DND-41 (cell line): ENCODE results near the gene JADE2.

Source experiments
- ATAC-seq: fragments of 200-7000 bp; cut with Tn5 transposase; 3 replicates; pipeline ENCODE4 v1.9.1; 2021; ENCODE audit warnings: low read depth; ENCODE audit not compliant: insufficient read depth
- DNase-seq: peaks from one replicate; pipeline ENCODE4 v3.0.0-alpha.2; 2020
- H2AFZ ChIP-seq: 2 replicates; pipeline ENCODE4 v1.6.0; 2012; ENCODE audit warnings: low read depth, low read length
- H3K27ac ChIP-seq: 2 replicates; pipeline ENCODE4 v1.5.1; 2012; ENCODE audit warnings: low read length, inconsistent platforms
- H3K27me3 ChIP-seq: fragments of 200-600 bp; sonication (generic); 2 replicates; pipeline ENCODE4 v1.6.0; 2012; ENCODE audit warnings: low read length, mild to moderate bottlenecking, inconsistent platforms; ENCODE audit not compliant: insufficient read depth, poor library complexity
- H3K36me3 ChIP-seq: 2 replicates; pipeline ENCODE4 v1.5.1; 2012; ENCODE audit warnings: low read length, inconsistent platforms; ENCODE audit not compliant: insufficient read depth
- H3K4me1 ChIP-seq: 2 replicates; pipeline ENCODE4 v1.5.1; 2012; ENCODE audit warnings: mild to moderate bottlenecking, low read length; ENCODE audit not compliant: insufficient read depth
- H3K4me2 ChIP-seq: 2 replicates; pipeline ENCODE4 v1.6.0; 2012; ENCODE audit warnings: mild to moderate bottlenecking, moderate library complexity, low read length, inconsistent platforms; ENCODE audit not compliant: insufficient read depth
- H3K4me3 ChIP-seq, 2 experiments: fragments of 200-600 bp in 1 of 2; shearing (Covaris generic) in 1 of 2; 2 replicates each; pipeline ENCODE4 v1.5.1; 2012 to 2016; ENCODE audit warnings: inconsistent platforms in 2 of 2, low read length in 2 of 2, mild to moderate bottlenecking in 2 of 2, low read depth in 1 of 2, moderate library complexity in 1 of 2
- H3K79me2 ChIP-seq: 2 replicates; pipeline ENCODE4 v1.6.0; 2012; ENCODE audit warnings: low read length, inconsistent platforms; ENCODE audit not compliant: insufficient read depth
- H3K9ac ChIP-seq: 2 replicates; pipeline ENCODE4 v1.6.0; 2012; ENCODE audit warnings: low read depth, mild to moderate bottlenecking, inconsistent platforms, low read length, moderate library complexity
- H3K9me3 ChIP-seq: 2 replicates; pipeline ENCODE4 v1.5.1; 2012; ENCODE audit warnings: low read length, moderate library complexity, mild to moderate bottlenecking, inconsistent platforms; ENCODE audit not compliant: insufficient read depth, severe bottlenecking
- H4K20me1 ChIP-seq: 2 replicates; pipeline ENCODE4 v1.6.0; 2012; ENCODE audit warnings: low read length; ENCODE audit not compliant: insufficient read depth
- CTCF ChIP-seq: IDR thresholded peaks from 2 replicates; pipeline ENCODE4 v1.5.1; 2012; ENCODE audit warnings: borderline replicate concordance, low read length, moderate library complexity, mild to moderate bottlenecking; ENCODE audit not compliant: poor library complexity, severe bottlenecking; ENCODE audit errors: extremely low read depth
- EZH2 ChIP-seq: IDR thresholded peaks from 3 replicates; pipeline ENCODE4 v1.6.1; 2012; ENCODE audit warnings: borderline replicate concordance, low read depth, mild to moderate bottlenecking, moderate library complexity, low read length, inconsistent platforms; ENCODE audit not compliant: severe bottlenecking

Gene JADE2

GRCh38 chr5:134611515-134611914, 86.0 kb downstream of the JADE2 start:
- H3K9me3 ChIP-seq: no peaks in the 10 kb centered on the region
- no peak overlapping the region for H2AFZ ChIP-seq
- H3K4me3 ChIP-seq: no peak overlapping the region
- H3K27ac ChIP-seq: no peak overlapping the region
- H4K20me1 ChIP-seq: no peaks in the 10 kb centered on the region
- H3K9ac ChIP-seq: no peak overlapping the region
- ATAC-seq (no peak), DNase-seq (no peak)
- no peaks in the 10 kb centered on the region for H3K27me3 ChIP-seq
- H3K4me1 ChIP-seq: no peaks in the 10 kb centered on the region
- TF ChIP-seq EZH2: no peak
- TF ChIP-seq CTCF: no peak
- H3K36me3 ChIP-seq: peaks cover 58% of the 10 kb centered on the region
- no peaks in the 10 kb centered on the region for H3K79me2 ChIP-seq
- H3K4me2 ChIP-seq: no peak overlapping the region

DNA sequence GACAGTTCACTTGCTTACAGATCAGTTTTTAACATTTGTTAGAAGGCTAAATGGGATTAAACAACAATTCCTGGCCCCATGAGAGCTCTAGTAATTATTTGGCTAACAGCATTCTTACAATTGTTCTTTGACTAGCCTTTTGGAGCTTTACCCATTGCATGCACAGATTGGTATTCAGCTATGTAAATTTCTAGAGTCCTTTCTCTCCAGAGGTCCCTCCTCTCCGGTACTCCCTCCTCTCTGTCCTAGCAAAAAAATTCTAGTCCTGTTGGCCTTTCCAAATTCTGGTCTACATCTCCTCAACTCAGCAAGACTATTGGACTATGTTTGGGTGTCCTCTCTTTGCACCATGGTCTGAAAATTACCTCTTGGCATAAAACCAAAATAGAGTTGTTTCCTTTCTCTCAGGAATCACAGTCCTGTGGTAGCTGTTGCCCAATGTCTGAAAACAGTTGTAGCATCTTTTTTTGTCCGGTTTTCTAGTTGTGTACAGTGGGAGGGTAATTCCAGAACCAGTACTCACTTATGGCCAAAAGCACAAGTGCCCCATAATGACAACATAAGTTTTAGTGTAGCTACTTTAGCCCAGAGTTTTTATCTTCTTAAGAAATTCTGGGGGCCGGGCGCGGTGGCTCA, 89.1 kb downstream of the JADE2 start:
- Histone ChIP-seq H3K9ac (no peak overlapping the region), H2AFZ (no peak overlapping the region), H3K27me3 (no peaks in the 10 kb centered on the region), H3K4me2 (no peak overlapping the region), H4K20me1 (no peaks in the 10 kb centered on the region), H3K27ac (no peak overlapping the region), H3K4me1 (no peaks in the 10 kb centered on the region), H3K4me3 (no peak overlapping the region), H3K36me3 (peaks cover 63% of the 10 kb centered on the region), H3K9me3 (no peaks in the 10 kb centered on the region), H3K79me2 (no peaks in the 10 kb centered on the region)
- ATAC-seq (no peak), DNase-seq (no peak)
- TF ChIP-seq EZH2 (no peak), CTCF (no peak)

DNA sequence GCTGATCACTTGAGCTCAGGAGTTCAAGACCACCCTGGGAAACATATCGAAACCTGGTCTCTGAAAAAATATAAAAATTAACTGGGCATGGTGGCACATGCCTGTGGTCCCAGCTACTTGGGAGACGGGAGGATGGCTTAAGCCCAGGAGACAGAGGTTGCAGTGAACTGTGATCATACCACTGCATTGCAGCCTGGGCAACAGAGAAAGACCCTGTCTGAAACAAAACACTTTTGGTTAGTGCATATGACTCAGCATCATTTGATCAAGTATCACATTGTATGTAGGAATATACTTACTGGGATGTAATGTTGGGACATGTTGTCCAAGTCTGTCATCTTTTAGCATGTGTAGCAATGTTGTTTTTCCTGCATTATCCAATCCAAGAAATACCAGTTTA, 95.2 kb downstream of the JADE2 start:
- Histone ChIP-seq H3K79me2 (peaks cover 8% of the 10 kb centered on the region), H4K20me1 (no peaks in the 10 kb centered on the region), H3K27ac (no peak overlapping the region), H3K9ac (no peak overlapping the region), H2AFZ (no peak overlapping the region), H3K4me2 (no peak overlapping the region), H3K4me3 (no peak overlapping the region), H3K36me3 (peaks cover 57% of the 10 kb centered on the region), H3K4me1 (no peaks in the 10 kb centered on the region), H3K9me3 (no peaks in the 10 kb centered on the region), H3K27me3 (no peaks in the 10 kb centered on the region)
- ATAC-seq: no peak
- TF ChIP-seq EZH2: no peak
- no peak for TF ChIP-seq CTCF
- no peak for DNase-seq

- no peaks in the 10 kb centered on the region for H3K9me3 ChIP-seq
- no peaks in the 10 kb centered on the region for H4K20me1 ChIP-seq
- TF ChIP-seq CTCF (no peak), EZH2 (no peak)
- no peaks in the 10 kb centered on the region for H3K27me3 ChIP-seq
- peaks cover 21% of the 10 kb centered on the region for H3K36me3 ChIP-seq
- H3K27ac ChIP-seq: no peak overlapping the region
- peaks cover 6% of the 10 kb centered on the region; the same call in 1 of the 2 replicates for H3K4me1 ChIP-seq
- H3K79me2 ChIP-seq: peaks cover 36% of the 10 kb centered on the region
- H3K9ac ChIP-seq: no peak overlapping the region
- H3K4me2 ChIP-seq: no peak overlapping the region
- no peak overlapping the region for H3K4me3 ChIP-seq
- DNase-seq (no peak), ATAC-seq (no peak)
- no peak overlapping the region for H2AFZ ChIP-seq
Measured at GRCh38 chr5:134625559-134625958, 100.1 kb downstream of the JADE2 start.
